Urothelium cell line (cell line): ENCODE data around the gene TCF12.
"Not testable (repeated sequence)": the region's sequence is repeated elsewhere in the genome, so short reads cannot be mapped to it uniquely, and the experiment has no call there.

Source experiments
- DNase-seq: peaks from one replicate; pipeline ENCODE4 v3.0.0; 2011; ENCODE audit warnings: low spot score, mixed read lengths
- FAIRE-seq: peaks from 2 replicates; lab custom pipeline; 2011; peaks lifted over from hg19 to GRCh38; lab: Jason Lieb, UNC

The TCF12 gene

DNA sequence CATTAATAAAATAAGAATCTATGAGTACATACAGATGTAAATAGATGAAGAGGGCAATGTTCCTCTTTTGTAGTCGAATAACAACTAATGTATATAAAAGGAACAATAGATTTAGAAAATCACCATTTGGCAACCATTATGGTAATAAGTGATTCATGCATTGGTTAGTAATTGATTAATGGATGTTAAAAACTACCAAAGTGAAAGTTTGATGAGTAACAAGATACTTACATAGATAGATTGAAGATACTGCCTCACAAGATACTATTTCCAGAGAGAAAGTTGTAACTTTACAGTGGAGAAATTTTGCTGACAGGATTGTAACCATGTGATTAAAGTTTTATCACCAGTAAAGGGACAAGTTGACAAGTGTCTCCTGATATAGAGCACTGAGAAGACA is 55.0 kb downstream of the TCF12 start:
- DNase-seq (no peak), FAIRE-seq (no peak)

DNA sequence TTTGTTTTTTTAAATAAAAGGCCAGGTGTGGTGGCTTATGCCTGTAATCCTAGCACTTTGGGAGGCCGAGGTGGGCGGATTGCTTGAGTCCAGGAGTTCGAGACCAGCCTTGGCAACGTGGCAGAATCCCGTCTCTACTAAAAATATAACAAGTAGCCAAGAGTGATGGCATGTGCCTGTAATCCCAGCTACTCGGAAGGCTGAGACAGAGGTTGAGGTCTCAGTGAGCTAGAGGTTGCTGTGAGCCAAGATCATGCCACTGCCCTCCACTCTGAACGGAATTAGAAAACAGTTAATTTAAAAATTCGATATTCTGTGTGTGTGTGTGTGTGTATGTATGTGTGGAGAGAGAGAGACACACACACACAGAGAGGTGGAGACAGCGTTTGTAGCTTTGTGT is 58.8 kb downstream of the TCF12 start:
- no peak for FAIRE-seq
- DNase-seq = no peak

DNA sequence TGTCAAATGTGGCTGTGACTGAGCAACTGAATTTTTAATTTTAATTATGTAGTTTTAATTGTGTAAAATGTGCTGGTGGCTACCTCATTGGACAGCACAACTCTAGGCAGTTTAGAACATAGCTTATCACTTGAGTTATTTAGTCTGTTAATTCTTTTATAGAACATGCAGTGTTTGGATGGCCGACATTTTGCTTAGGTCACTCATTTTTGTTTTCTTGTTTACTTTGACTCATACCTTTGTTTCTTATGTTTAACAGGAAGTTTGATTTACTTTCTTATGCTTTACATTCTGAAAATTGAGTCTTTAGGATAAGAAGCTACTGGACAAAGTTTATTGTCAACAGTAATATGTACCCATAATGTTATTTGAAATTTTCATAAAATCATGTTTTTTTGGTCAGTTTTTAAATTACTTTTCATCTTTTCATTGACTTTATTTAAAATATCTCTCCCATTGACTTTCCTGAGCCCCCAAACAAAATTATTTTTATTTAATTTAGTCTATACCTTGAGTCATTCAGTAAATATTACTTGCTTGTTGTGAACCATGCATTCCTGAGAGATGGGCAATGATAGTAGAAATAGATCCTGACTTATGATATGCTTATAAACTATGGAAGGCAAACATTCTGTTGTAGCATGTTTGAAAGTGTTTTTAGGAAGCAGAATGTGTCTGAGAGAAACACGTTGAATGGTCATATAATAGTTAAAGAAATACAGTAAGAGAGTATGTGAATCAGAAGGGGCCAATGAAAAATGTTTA is 60.6 kb downstream of the TCF12 start:
- FAIRE-seq = no peak
- DNase-seq = no peak

DNA sequence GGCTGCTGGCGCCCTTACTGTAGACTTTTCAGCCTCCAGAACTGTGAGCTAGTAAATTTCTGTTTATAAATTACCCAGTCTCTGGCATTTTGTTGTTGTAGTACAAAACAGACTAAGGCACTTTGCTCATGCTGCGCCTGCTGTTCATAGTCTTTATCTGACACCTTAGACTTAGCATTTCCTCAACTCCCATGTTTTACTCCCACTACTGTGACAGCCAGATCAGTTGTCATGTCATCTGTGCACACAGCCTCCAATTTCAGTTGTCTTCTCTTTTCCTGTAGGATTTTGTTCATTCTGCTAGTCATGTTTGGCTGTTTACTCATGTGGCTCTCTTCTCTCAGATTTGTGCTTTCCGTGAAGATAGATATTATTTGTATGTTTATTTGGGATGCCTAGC is 62.0 kb downstream of the TCF12 start:
- FAIRE-seq = no peak
- DNase-seq = no peak

DNA sequence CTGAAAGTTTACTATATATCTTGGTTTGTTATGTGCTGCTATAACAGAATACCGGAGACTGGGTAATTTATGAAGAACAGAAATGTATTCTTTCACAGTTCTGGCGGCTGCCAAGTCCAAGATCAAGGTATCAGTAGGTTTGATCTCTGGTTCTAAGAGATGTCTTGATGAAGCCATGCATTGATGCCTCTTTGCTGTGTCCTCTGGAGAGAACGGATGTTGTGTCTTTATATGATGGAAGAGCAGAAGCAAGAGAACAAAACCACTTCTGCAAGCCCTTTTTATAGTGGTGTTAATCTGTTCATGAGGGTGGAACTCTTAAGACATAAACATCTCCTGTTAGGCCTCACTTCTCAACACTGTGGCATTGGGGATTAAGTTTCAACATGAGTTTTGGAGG is 62.7 kb downstream of the TCF12 start:
- DNase-seq (no peak), FAIRE-seq (no peak)

DNA sequence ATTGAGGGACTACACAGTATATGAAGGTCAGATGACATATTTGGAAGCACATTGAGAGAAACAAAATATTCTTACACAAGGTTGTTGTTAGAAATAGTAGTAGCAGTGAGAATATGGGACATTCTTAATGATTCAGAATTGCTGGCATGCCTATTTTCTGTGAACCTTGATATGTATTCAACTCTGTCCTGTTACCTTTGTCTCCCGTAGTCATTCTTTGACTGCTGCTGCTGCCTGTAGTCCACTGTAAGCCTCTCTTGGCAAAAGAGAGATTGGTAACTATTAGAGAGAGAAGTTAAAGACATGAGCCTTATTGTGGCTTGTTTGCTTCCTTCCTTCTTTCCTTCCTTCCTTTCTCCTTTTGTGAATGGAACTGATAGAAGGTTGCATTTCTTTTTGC is 64.5 kb downstream of the TCF12 start:
- no peak for DNase-seq
- FAIRE-seq = no peak

DNA sequence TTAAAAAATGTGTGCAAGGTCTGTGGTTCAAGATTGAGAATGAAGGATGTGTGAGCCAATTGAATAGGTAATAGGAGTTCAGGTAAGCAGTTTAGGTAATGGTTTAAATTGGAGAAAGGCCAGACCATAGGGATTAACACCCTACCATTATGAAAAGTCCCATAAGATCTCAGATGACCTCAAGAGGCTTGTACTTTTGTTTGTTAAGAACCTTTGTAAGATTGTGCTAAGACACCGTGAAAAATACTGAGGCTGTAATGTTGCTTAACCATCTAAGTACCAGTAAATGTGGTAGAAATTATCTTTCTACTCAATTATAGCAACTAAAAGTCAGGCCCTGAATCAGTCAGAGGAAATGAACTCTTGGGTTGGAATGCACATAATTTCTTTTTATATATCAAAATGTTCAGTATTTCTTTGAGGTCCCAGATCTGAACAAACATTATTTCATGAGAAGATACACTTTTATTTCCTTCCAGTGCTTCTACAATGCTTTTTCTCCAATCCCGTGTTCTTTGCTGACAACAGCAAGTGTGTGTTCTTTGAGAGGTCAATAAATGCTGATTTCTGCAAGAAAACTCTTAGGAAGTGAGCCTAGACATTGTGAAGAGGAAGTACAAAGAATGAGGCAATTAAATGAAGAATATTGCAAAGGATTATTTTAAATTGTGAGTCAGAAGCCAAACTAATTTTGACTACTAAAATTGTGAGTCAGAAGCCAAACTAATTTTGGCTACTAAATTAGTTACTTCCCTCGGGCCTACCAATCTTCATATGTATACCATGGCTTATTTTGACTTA is 66.4 kb downstream of the TCF12 start:
- no peak for DNase-seq
- FAIRE-seq = peak; percentile 40

DNA sequence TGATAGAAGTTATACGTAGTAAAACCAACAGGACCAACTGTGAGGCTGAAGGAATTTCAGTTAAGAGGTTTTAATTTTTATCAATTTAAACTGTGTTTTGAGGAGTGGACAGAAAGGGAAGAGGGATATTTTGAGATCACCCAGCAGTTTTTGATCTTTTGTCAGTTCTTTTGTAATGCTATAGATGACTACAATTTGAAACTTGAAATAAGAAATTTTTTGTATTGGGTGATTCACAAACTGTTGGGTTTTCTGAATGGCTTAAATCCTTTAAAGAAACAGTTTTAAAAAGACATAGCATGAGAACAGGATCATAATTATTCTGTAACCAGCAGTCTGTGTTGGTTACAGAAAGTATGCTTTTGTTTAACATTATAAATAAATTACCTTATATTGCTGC is 67.4 kb downstream of the TCF12 start:
- FAIRE-seq (no peak), DNase-seq (no peak)

DNA sequence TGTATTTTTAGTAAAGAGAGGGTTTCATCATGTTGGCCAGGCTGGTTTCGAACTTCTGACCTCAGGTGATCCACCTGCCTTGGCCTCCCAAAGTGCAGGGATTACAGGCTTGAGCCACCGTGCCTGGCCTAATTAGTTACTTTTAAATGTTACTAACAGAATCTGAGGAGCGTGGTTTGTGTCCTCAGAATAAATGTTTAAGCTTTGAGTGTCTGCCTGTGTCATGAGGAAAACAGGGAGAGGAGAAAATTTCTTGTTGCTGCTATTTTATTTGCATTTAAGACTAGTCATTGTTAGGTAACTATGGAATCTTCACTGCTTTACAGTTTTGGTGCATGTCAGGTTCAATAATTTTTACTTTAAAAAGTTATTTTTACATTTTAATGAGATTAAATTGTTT is 68.8 kb downstream of the TCF12 start:
- no peak for DNase-seq
- FAIRE-seq = no peak

DNA sequence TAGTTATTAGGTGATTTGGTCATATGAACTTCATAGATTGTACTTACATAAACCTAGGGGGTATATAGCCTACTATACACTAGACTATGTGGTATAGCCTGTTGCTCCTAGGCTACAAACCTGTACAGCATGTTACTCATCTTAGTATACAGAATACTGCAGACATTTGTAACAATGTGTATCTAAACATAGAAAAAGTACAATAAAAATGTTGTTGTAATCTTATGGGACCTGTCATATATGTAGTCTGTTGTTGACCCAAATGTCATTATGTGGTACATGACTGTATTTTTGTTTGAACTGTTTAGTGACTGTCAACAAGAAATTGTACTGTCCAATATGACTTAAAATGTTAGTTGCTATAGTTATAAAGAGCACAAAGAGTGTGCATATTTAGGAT is 69.8 kb downstream of the TCF12 start:
- DNase-seq (no peak), FAIRE-seq (no peak)

DNA sequence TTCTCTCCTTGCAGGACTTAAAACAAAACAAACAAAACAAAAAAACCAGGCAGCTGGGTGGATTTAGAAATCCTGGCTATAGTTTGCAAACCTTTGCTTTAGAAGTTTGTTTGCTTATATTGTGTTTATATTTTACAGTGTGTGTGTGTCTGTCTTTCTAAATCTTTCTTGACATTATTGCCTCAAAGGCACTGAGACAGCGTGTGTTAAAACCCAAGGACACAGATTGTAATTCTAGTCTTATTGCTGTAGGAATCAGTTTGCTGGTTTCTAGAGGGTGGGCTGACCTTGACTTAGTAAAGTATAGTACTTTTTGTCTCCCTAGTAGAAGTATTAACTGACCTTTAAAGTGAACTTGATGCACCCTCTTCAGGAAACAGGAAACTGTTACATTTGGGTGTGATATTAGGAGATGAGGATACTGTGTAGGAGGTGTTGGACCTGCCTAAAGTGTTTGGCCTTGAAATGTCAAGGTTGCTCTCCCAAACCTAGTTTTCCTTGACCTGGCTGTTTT is 71.0 kb downstream of the TCF12 start:
- DNase-seq (no peak), FAIRE-seq (no peak)

DNA sequence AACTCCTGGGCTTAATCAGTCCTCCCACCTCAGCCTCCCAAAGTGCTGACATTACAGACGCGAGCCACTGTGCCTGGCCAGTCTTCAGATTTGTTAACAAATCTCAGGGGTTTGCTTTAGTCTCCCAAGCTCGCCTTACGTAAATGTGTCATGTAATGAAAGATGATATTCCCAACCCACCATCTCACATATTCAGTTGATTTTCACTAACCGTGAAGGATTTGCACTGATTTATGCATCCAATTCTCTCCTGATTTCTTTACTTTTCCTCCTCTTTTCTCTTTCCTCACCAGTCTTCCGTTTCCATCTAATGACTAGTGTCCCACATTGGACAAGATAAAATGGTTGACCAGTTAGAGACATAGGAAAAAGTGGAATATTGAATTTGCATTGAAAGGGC is 72.6 kb downstream of the TCF12 start:
- FAIRE-seq (no peak), DNase-seq (no peak)

DNA sequence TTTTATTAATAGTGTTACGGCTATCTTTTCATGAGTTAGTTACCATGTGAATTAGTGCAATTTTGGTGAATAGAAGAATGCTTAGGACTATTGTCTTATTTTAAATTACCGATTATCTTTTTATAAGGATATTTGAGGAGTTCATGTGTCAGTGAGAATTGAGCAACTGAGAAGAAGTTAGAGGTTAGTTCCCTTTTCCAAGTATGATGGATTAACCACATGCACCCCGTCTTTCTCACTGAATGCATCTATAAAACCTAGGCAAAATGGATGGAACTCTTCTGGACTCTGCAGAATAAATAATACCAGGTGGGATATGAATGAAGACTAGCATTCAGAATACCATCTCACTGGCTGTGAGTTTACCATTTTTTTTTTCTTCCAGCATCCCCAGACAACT is 74.3 kb downstream of the TCF12 start:
- DNase-seq (no peak), FAIRE-seq (no peak)

DNA sequence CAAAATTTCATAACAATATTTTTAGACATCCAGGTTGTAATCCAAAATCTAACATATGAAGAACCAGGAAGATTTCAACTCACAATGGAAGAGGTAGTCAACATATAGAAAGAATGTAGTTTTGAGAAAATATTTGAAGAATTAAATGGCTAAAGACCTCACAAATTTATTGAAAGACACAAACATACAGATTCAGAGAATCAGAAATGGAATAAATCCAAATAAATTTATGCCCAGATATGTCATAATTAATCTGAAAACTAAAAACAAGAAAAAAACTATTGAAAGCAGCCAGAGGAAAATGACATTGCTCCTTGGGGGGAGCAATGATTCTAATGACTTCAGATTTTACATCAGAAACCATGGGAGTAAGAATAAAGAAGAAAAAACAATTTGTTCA is 75.8 kb downstream of the TCF12 start:
- no peak for FAIRE-seq
- DNase-seq = no peak

DNA sequence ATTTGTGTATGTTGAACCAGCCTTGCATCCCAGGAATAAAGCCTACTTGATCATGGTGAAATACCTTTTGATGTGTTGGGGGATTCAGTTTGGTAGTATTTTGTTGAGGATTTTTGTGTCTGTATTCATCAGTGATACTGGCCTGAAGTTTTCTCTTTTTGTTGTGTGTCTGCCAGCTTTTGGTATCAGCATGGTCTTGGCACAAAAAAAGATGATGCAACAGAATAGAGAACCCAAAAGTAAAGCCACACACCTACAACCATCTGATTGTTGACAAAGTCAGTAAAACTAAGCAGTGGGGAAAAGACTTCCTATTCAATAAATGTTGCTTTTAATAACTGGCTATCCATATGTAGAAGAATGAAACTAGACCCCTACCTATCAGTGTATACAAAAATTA is 77.6 kb downstream of the TCF12 start:
- FAIRE-seq = no peak
- no peak for DNase-seq

DNA sequence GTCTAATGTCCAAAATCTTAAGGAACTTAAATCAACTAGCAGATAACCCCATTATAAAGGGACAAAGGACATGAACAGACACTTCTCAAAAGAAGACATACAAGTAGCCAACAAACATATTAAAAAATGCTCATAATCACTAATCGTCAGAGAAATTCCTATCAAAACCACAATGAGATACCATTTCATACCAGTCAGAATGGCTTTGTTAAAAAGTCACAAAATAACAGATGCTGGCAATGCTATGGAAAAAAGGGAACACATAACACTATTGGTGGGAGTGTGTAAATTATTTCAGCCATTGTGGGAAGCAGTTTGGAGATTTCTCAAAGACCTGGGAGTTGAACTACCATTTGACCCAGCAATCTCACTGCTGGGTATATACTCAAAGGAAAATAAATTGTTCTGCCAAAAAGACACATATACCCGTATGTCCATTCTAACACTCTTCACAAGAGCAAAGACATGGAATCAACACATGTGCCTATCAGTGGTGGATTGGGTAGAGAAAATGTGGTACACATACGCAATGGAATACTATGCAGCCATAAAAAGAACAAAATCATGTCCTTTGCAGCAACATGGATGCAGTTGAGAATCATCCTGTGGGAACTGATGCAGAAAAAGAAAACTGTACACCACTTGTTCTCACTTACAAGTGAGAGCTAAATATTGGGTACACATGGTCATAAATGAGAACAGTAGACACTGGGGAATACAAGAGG is 78.5 kb downstream of the TCF12 start:
- DNase-seq (no peak), FAIRE-seq (no peak)

DNA sequence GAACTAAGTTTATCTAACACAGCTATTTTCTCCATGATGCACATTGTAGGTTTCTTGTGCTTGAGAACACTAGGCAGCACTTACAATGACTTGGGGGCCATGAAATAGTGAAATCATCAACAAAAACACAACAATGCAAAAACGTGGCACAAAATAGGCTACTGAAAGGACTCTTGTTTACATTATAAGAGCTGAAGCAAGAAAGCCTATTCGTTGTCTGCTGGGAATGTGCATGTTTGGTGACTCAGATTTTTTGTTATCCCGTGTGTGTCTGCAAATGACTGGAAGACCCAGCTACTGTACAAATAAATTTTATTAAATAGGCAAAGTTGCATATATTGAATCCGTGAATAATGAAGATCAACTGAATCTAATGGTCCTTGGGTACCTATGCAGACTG is 85.0 kb downstream of the TCF12 start:
- DNase-seq = no peak
- FAIRE-seq = no peak

DNA sequence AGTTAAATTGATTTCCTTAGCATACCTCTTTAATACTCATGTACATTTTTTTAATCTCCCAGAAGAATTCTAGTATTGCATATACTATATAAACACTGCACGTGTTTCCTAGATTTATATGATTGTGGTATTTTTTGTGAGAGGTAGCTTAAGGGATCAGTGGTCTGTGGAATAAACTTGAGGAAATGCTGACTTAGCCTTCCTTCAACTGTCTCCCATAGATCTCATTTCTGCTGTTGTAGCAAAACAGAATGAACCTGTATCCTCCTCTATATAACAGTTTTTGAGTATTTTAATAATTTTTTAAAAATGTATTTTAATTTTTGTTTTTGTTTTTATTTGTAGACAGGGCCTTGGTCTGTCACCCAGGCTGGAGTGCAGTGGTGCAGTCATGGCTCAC is 86.8 kb downstream of the TCF12 start:
- FAIRE-seq = no peak

DNA sequence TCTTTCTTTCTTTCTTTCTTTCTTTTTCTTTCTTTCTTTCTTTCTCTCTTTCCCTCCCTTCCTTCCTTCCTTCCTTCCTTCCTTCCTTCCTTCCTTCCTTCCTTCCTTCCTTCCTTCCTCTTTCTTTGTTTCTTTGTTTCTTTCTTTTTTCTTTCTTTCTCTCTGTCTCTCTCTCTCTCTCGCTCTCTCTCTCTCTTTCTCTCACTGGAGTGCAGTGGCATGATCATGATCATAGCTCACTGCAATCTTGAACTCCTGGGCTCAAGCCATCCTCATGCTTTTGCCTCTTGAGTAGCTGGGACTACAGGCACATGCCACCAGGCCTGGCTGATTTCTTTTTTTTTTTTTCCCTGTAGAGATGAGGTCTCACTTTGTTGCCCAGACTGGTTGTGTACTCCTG is 89.4 kb downstream of the TCF12 start:
- FAIRE-seq, DNase-seq: not testable (repeated sequence)

More for the DNA sequence above, 86.8 kb downstream of the TCF12 start:
- no peak for DNase-seq

DNA sequence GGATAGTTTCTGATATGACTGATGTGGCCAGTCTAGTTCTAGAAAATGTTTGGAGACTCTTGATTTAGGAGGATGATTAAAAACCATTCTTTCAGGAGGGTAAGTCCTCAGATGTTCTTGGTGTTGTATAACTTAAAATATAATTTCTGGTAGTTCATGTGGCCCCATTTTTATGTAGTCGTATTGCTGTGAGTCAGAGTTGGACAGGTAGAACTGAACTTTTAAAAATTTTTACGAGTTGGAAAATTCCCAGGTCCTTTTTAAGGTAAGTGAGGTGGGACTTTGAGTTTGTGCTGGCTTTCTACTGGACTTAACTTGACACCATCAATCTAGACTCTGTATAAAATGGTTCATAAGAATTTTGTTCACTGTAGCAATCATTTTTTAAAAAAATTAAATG is 92.3 kb downstream of the TCF12 start:
- no peak for FAIRE-seq
- DNase-seq = no peak

DNA sequence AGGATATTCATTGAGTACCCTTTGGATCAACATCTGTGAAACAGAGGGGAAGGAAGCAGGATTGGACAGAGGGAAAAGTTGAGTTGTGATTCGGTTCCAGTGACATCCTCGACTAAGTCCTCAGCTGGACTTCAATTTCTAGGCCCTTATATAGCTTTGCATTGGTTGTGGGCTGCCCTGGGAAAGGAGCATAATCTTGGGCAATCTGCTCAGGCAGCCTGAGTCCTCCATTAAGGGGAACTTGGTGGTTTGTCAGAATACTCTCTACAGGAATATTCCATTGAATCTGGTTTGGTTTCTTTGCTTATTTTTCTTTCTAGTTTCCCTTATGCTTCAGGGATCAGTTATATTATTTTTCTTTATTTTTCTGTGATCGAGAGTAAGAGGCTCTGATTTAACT is 94.1 kb downstream of the TCF12 start:
- FAIRE-seq (no peak), DNase-seq (no peak)

DNA sequence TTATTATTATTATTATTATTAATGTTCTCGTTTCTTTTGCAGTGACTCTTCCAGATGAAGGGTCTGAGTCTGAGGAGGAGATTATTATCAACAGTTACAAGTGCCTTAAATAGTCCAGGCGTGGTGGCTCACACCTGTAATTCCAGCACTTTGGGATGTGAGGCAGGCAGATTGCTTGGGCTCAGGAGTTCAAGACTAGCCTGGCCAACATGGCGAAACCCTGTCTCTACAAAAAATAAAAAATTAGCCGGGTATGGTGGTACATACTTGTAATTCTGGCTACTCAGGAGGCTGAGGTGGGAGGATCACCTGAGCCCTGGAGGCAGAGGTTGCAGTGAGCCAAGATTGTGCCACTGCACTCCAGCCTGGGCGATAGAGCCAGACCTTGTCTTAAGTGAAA is 96.5 kb downstream of the TCF12 start:
- not testable (repeated sequence) for DNase-seq, FAIRE-seq
